KOPT-K1 (cell line): ENCODE data around the gene TAS1R3.

ENCODE experiments used
- H3K27ac ChIP-seq: fragments of 200-600 bp; sonication (generic); 2 replicates; pipeline ENCODE4 v1.5.1; 2016; ENCODE audit warnings: antibody characterized with exemption, mild to moderate bottlenecking, low read depth, low read length; ENCODE audit not compliant: poor library complexity, severe bottlenecking
- H3K36me3 ChIP-seq: fragments of 200-600 bp; sonication (generic); 2 replicates; pipeline ENCODE4 v1.5.1; 2017; ENCODE audit warnings: antibody characterized with exemption, mild to moderate bottlenecking, low read length, moderate library complexity; ENCODE audit not compliant: insufficient read depth
- H3K9me3 ChIP-seq: fragments of 200-600 bp; sonication (generic); 2 replicates; pipeline ENCODE4 v1.5.1; 2017; ENCODE audit warnings: antibody characterized with exemption, low read length, mild to moderate bottlenecking; ENCODE audit not compliant: insufficient read depth, poor library complexity, severe bottlenecking

TAS1R3 gene

GRCh38 chr1:1377540-1378205, 46.6 kb downstream of the TAS1R3 start:
- Histone ChIP-seq H3K9me3 (no peaks in the 10 kb centered on the region), H3K36me3 (peaks cover 28% of the 10 kb centered on the region; the same call in 1 of the 2 replicates), H3K27ac (no peak overlapping the region)

- peaks cover 31% of the 10 kb centered on the region for H3K36me3 ChIP-seq
- no peak overlapping the region for H3K27ac ChIP-seq
- H3K9me3 ChIP-seq: no peaks in the 10 kb centered on the region
Measured at GRCh38 chr1:1380860-1381259, 49.8 kb downstream of the TAS1R3 start.

GRCh38 chr1:1381294-1381693, 50.2 kb downstream of the TAS1R3 start:
- peaks cover 36% of the 10 kb centered on the region for H3K36me3 ChIP-seq
- no peaks in the 10 kb centered on the region for H3K9me3 ChIP-seq
- H3K27ac ChIP-seq: no peak overlapping the region
